ENCODE results near the gene ASGR2. TPM values are rescaled to one million over a fixed set of nuclear protein-coding genes. Genes with fewer than 3 reads are reported as not detected.

The ASGR2 gene
- total RNA-seq, 2 experiments from 2014 or later = 0.20 to 0.36 TPM

- Mint-ChIP-seq H3K27me3 (no peaks in the 10 kb centered on the region), H3K4me1 (ENCODE audit: low read depth) (peaks cover 18% of the 10 kb centered on the region), H3K27ac (no peak overlapping the region), H3K9me3 (no peaks in the 10 kb centered on the region), H3K4me3 (no peak overlapping the region), H3K36me3 (ENCODE audit: low read depth) (no peaks in the 10 kb centered on the region)
- Histone ChIP-seq H3K9me3 (ENCODE audit: control insufficient read depth in 1 of 2, insufficient read depth in 1 of 2, low read length in 2 of 2) (peaks cover 0 to 3% of the 10 kb centered on the region in 2 experiments), H3K27me3 (ENCODE audit: control insufficient read depth in 1 of 2, insufficient read depth in 2 of 2, low read length in 2 of 2) (no peaks in the 10 kb centered on the region), H3K27ac (ENCODE audit: low read depth in 1 of 2, low read length in 2 of 2) (no peak overlapping the region), H3K36me3 (ENCODE audit: insufficient read depth, low read length) (no peaks in the 10 kb centered on the region), H3K4me1 (ENCODE audit: insufficient read depth, low read length) (peaks cover 19% of the 10 kb centered on the region), H3K4me3 (ENCODE audit: low read length) (no peak overlapping the region)
- DNase-seq (no peak), ATAC-seq (ENCODE audit: poor library complexity) (no peak)
- CTCF ChIA-PET = no interaction called here
- intact Hi-C loops (cut with DNase I, micrococcal nuclease) = loop anchor here in 1 of 2 experiments (5.0 kb wide), 1 partner anchor 39 kb away; no protein-coding TSS in a partner anchor
- POLR2A ChIA-PET = no interaction called here
- TF ChIP-seq CTCF (IDR thresholded peaks at IDR 0.05) = no peak
Observed at GRCh38 chr17:7077911-7078546, 36.6 kb downstream of the ASGR2 start.

GRCh38 chr17:7074931-7075330, 39.7 kb downstream of the ASGR2 start:
- ChIA-PET POLR2A (no interaction called here), CTCF (interaction anchor here (0.6 kb wide), 1 partner anchor 1920 kb away, joined by 3 read pairs; no protein-coding TSS in a partner anchor)
- Mint-ChIP-seq H3K27me3 (no peaks in the 10 kb centered on the region), H3K9me3 (no peaks in the 10 kb centered on the region), H3K4me1 (ENCODE audit: low read depth) (no peaks in the 10 kb centered on the region), H3K4me3 (no peak overlapping the region), H3K36me3 (ENCODE audit: low read depth) (no peaks in the 10 kb centered on the region), H3K27ac (no peak overlapping the region)
- Histone ChIP-seq H3K36me3 (ENCODE audit: insufficient read depth, low read length) (no peaks in the 10 kb centered on the region), H3K9me3 (ENCODE audit: control insufficient read depth in 1 of 2, insufficient read depth in 1 of 2, low read length in 2 of 2) (peaks cover 0 to 3% of the 10 kb centered on the region in 2 experiments), H3K27ac (ENCODE audit: low read depth in 1 of 2, low read length in 2 of 2) (no peak overlapping the region), H3K4me1 (ENCODE audit: insufficient read depth, low read length) (no peaks in the 10 kb centered on the region), H3K27me3 (ENCODE audit: control insufficient read depth in 1 of 2, insufficient read depth in 2 of 2, low read length in 2 of 2) (no peaks in the 10 kb centered on the region), H3K4me3 (ENCODE audit: low read length) (no peak overlapping the region)
- ATAC-seq (ENCODE audit: poor library complexity) (no peak), DNase-seq (no peak)
- intact Hi-C loops (cut with DNase I, micrococcal nuclease) = loop anchor here in 1 of 2 experiments (5.0 kb wide), 1 partner anchor 42 kb away; no protein-coding TSS in a partner anchor
- TF ChIP-seq CTCF (IDR thresholded peaks at IDR 0.05) = no peak

GRCh38 chr17:7072406-7072805, 42.2 kb downstream of the ASGR2 start:
- H3K36me3 Mint-ChIP-seq (ENCODE audit: low read depth) = no peaks in the 10 kb centered on the region
- H3K27ac ChIP-seq (ENCODE audit: low read depth in 1 of 2, low read length in 2 of 2) = no peak overlapping the region
- H3K27ac Mint-ChIP-seq = no peak overlapping the region
- H3K9me3 ChIP-seq (ENCODE audit: control insufficient read depth in 1 of 2, insufficient read depth in 1 of 2, low read length in 2 of 2) = peaks cover 14 to 15% of the 10 kb centered on the region in 2 experiments
- no peaks in the 10 kb centered on the region for H3K27me3 Mint-ChIP-seq
- intact Hi-C loops (cut with DNase I, micrococcal nuclease) = no loop called here
- ChIA-PET POLR2A (no interaction called here), CTCF (interaction anchor here (0.9 kb wide), 1 partner anchor 20 kb away, joined by 3 read pairs; no protein-coding TSS in a partner anchor)
- ATAC-seq (ENCODE audit: poor library complexity) (no peak), DNase-seq (no peak)
- H3K4me1 Mint-ChIP-seq (ENCODE audit: low read depth) = no peaks in the 10 kb centered on the region
- H3K27me3 ChIP-seq (ENCODE audit: control insufficient read depth in 1 of 2, insufficient read depth in 2 of 2, low read length in 2 of 2) = no peaks in the 10 kb centered on the region
- TF ChIP-seq CTCF (IDR thresholded peaks at IDR 0.05) = no peak
- H3K9me3 Mint-ChIP-seq = peaks cover 12% of the 10 kb centered on the region
- no peak overlapping the region for H3K4me3 Mint-ChIP-seq
- no peaks in the 10 kb centered on the region for H3K4me1 ChIP-seq (ENCODE audit: insufficient read depth, low read length)
- H3K4me3 ChIP-seq (ENCODE audit: low read length) = no peak overlapping the region
- H3K36me3 ChIP-seq (ENCODE audit: insufficient read depth, low read length) = no peaks in the 10 kb centered on the region

Measured in CD4-positive, alpha-beta T cell (primary cell).